Stimulated activated CD4-positive, alpha-beta T cell treated with anti-CD3 and anti-CD28 coated beads, Interleukin-4, amount 100 ng/mL, for 24 hours (primary cell): ENCODE measurements around the gene SMIM38.

Source experiments
- DNase-seq: peaks from one replicate; pipeline ENCODE4 v3.0.0-alpha.2; 2020

SMIM38 gene

DNA sequence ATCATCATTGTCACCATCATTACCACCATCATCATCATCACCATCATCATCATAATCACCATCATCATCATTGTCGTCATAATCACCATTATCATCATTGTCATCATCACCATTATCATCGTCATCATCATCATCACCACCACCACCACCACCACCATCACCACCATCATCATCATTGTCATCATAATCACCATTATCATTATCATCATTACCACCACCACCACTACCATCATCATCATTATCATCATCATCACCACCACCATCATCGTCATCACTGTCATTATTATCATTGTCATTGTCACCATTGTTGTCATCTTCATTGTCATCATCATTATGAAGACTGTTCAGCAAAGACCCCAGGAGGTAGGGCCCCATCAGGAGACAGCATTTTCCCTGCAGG lies 33.3 kb downstream of the SMIM38 start:
- no peak for DNase-seq

- no peak for DNase-seq
These were observed 35.2 kb downstream of the SMIM38 start for GRCh38 chr11:69190796-69191536.

DNA sequence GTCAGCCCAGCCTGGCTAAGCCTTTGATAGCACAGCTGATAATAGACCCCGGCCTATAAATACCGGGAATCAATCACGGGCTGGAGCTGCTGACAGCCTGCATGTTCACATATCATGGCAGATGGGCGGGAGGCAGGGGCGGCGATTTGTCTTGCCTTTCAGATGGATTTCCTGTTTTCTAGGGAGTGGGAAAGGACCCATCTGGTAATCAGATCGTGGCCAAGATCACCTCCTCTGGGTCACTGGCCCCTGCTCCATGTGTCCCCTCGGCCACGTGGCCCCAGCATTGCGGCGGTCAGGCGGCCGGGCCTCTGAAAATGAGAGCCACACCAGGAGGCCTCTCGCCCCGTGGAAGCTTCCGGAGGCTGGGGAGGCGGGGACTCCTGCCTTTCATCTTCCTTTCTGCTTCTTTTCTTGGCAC lies 36.6 kb downstream of the SMIM38 start:
- no peak for DNase-seq

DNA sequence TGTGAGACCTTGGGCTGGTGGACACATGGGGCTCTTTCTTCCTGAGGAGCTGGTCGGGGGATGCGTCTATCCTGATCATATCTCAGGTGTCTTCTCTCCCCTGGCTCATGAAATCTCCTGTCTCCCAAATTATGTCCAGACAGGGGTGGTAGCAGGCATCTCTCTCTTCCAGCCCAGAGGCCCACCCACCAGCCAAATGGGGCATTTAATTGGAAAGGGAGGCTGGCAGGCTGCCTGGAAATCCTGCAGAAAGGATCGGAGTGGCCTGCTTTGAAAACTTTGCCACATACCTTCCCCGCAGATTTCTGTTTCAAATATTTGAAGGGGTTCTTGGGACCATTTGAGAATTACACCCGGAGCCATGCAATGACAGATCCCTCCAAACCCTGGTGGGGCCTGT lies 37.4 kb downstream of the SMIM38 start:
- no peak for DNase-seq

DNA sequence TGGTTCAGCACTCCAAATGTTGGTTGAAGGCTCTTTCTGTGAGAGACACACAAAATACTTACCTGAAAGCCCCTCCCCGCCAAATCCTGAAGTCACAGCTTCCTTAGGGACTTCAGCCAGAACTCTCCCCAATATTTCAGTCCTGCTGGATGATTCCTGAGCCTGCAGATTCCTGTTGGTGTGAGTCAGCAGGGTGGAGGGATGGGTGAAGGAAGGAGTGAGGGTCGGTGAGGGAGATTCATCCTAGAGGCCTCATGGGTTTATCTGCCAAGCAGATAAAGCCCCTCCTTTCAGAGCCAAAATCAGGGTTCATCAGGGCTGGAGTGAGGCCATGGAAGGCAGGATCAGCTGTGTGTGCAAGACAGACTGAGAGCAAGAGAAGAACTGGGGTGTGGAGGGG lies 37.9 kb downstream of the SMIM38 start:
- no peak for DNase-seq

DNA sequence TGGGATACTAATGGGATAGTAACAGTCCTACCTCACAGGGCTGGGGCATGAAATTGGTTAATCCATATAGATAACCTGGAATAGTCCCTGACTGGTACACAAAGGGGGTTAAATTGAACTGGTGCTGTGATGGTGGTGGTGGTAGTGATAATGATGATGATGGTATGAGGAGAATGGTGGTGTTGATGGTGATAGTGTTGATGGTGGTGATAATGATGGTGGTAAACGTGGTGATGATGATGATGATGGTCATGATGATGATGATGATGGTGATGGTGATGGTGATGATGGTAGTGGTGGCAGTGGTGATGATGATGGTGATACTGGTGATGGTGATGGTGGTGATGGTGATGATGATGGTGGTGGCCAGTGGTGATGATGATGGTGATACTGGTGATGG lies 38.7 kb downstream of the SMIM38 start:
- DNase-seq, result no peak

GRCh38 chr11:69194956-69195355 lies 39.2 kb downstream of the SMIM38 start:
- DNase-seq, result no peak

GRCh38 chr11:69195824-69196782 lies 40.4 kb downstream of the SMIM38 start:
- DNase-seq, result no peak

GRCh38 chr11:69196783-69197169 lies 41.0 kb downstream of the SMIM38 start:
- DNase-seq, result no peak

DNA sequence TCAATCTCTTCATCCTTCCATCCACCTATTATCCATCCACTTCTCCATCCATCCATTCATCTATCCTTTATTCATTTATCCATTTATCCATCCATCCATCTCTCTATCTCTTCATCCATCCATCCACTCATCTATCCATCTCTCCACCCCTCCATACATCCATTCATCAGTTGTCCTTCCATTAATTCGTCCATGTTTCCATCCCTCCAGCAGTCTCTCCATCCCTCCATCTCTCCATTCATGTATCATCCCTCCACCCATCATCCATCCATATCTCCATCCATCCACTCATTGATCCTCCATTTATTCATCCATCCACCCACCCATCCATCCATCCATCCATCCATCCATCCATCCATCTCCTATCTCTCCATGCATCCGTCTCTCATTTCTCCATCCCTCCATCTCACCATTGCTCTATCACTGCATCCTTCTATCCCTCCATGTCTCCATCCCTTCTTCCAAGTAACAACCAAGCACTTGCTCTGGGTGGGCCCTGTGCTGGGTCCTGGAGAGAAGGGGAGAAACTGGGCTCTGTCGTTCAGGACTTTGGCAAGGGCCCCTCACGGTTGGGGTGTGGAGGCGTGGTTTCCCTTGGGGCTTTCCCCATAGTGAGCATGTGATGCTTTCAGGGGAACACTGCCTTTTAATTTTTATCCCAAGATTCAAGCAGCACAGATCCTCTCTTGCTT lies 43.3 kb downstream of the SMIM38 start:
- DNase-seq, result no peak

GRCh38 chr11:69199583-69200315 lies 44.0 kb downstream of the SMIM38 start:
- DNase-seq, result no peak

DNA sequence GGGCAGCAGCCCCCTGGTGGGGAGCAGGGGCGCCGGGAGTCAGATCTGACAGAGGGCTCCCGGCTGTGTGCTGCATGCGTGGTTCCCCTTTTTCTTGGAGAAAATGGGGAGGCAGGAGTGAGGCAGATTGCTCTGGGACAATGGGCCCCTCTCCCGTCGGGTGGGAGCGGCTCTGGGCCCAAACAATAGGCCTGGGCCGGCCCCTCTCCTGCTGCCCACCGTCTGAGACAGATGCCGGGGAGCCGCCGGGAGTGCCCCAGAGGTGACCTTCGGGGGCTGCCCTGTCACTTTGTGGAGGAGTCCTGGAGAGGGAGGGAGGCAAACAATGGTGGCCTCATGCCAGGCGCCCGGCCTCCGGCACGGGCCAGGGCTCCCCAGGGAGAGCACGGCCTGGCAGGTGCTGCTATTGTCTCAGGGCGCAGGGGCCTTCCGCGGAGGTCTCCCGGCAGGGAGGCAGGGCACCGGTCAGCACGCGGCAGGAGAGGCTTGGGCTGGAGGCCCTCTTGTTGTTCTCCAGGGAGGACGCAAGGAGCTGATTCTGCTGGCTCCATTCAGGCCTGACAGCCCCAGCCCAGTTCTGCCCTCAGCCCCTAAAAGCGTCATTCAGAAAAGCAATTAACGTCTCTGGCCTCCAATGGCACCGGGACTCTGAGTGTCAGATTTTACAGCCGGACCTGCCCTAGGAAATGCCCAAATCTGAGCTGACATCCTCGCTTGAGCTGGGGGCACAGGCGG lies 44.8 kb downstream of the SMIM38 start:
- DNase-seq, result no peak

GRCh38 chr11:69201066-69201365 lies 45.3 kb downstream of the SMIM38 start:
- DNase-seq, result no peak

DNA sequence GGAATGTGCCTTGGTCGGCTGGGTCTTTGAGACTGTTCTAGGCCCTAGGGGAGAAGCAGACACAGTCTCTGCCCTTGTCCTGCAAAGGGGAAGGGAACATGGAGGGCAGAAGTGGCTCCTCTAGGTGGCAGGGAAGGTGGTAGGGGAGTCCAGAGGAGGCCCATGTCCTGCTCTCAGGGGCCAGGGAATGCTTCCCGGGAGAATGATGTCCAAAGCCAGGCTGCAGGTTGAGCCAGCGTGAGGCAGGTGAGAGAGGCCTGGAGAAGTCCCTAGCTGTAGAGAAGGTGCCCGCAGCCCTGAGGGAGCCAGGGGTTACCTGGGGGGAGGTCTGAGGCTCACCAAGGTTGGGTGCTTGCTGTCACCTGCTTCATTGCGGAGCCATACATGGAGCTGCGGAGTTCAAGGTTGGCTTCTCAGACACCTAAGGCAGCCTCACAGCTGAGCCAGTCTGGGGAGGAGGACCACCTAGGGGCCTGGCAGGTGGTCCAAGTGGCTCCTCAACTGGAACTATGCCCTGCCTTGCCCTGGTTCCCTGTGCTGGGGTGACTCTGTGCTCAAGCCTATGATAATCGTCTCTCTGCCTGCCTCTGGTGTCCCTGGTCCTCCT lies 46.1 kb downstream of the SMIM38 start:
- DNase-seq, result no peak

- DNase-seq, result no peak
These were observed 46.9 kb downstream of the SMIM38 start for GRCh38 chr11:69202511-69203221.

DNA sequence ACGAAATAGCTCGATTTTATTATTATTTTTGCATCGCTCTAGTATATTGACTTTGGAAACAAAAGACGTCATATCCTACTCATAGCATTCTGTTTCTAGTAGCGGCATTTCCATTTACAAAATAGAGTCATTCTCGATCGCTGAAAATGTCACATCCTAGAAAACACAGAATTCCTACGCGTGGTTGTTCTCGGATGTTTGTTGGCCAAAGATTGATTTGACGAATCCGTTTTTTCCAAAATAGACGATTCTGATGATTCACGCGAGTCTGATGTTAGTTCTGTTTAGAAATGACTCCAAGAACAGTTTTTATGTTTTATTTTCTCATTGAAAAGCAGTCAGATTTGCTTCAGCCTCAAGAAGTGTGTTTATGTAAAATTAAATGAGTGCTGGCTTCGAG lies 47.6 kb downstream of the SMIM38 start:
- no peak for DNase-seq

DNA sequence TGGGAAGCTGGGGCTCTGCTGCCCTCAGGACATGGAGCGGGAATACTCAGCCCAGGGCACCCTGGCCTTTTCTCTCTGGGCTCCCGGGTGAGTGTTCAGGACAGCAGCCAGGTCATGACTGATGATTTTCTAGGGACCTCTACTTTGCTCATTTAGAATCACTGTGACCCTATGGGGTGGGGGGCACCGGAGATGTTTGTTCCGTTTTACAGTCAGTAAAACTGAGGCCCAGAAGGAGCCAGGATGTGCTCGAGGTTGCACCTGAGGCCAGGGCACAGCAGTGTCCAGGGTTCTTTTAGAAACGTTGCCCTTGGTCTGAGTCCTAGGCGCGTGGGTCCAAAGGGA lies 48.1 kb downstream of the SMIM38 start:
- DNase-seq, result no peak

- no peak for DNase-seq
These were observed 48.7 kb downstream of the SMIM38 start for GRCh38 chr11:69204246-69204940.

GRCh38 chr11:69204941-69205742 lies 49.4 kb downstream of the SMIM38 start:
- DNase-seq, result no peak
